Activated CD8-positive, alpha-beta memory T cell treated with anti-CD3 and anti-CD28 coated beads, Interleukin-2, amount 50 U/mL, for 4 hours (primary cell): Measurements from ENCODE around the gene PUM1.

Source experiments
- DNase-seq: peaks from one replicate; pipeline ENCODE4 v3.0.0-alpha.2; 2020

The PUM1 gene

DNA sequence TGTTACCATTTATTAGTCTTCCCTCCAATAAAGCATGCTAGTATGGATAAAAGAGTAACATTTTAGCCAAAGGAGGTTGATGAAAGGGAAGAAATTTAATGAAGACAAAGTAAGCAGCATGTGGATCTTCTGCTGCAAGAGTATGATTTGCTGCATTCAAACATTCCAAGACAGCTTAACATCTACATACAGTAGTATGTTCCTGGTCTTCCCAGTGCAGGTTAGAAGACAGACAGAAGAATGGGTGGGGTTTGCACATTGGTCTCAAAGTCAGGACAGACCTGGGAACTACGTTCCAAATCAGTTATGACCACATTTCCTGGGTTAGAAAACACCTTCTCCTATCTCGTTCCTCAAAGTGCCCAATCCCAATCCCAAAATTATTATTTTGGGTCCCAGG, 43.3 kb downstream of the PUM1 start:
- DNase-seq = no peak

DNA sequence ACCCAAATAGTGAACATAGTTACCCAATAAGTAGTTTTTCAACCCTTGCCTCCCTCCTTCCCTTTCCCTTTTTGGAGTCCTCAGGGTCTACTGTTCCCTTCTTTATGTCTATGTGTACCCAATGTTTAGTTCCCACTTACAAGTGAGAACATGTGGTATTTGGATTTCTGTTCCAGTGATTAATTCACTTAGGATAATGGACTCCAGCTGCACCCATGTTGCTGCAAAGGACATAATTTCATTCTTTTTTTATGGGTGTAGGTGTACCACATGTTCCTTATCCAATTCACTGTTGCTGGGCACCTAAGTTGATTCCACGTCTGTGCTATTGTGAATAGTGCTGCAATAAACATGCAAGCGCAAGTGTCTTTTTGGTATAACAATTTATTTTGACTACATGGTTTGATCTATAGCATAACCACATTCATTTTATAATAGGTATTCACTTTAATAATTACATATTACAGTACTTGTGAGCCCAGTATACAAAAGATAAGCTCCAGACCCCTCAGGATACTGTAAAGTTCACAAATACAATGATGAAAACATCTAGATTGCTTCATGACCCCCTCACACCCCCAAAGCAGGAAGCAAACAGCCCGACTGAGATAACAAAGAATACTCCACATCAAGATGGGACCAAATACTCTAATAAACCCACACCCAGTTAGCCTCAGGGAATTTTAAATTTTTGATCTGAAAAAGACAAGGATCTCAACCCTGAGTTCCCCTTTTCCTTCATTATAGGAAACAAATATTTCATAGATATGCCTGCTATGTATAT, 45.3 kb downstream of the PUM1 start:
- no peak for DNase-seq

- no peak for DNase-seq
These were observed 46.1 kb downstream of the PUM1 start for GRCh38 chr1:31019401-31019800.

- no peak for DNase-seq
These were observed 48.6 kb downstream of the PUM1 start for GRCh38 chr1:31016868-31017267.

GRCh38 chr1:31013187-31013864, 52.2 kb downstream of the PUM1 start:
- DNase-seq = no peak

- no peak for DNase-seq
These were observed 53.1 kb downstream of the PUM1 start for GRCh38 chr1:31012210-31012924.

- DNase-seq = no peak
These were observed 53.8 kb downstream of the PUM1 start for GRCh38 chr1:31011719-31012118.

DNA sequence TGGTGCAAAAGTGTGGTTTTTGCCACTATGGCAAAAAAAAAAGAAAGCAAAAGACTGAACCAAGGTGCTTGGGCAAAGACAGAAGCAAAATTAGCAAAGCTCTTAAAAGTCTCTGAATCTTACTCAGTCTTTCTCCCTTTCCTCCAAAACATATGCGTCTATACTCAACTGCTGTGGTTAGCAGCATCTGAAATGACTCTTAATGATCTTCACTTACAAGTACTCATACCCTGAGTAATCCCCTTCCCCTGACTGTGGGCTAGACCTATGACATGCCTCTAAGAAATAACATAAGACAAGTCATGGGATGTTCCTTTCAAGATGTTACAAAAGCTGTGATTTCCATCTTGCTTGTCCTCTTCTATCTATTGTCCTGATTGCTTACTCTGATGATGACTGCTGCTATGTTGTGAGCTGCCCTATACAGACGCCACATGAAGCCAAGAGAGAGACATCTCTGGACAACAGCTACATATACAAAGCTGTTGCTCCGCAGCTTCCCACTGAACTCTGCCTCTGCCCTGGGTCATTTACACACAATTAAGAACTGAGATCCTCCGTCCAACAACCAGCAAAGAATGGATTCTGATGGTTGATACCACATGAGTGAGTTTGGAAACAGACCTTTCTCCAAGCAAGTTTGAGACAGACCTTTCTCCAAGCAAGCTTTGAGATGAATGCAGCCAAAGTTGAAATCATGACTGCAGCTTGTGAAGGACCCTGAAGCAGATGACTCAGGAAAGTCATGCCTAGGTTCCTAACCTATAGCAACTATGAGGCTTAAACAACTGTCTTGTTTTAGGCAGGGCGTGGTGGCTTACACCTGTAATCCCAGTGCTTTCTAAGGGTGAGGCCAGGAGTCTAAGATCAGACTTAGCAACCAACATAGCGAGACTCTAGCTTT, 55.2 kb downstream of the PUM1 start:
- DNase-seq = no peak

- DNase-seq = no peak
These were observed 58.0 kb downstream of the PUM1 start for GRCh38 chr1:31007462-31007991.

DNA sequence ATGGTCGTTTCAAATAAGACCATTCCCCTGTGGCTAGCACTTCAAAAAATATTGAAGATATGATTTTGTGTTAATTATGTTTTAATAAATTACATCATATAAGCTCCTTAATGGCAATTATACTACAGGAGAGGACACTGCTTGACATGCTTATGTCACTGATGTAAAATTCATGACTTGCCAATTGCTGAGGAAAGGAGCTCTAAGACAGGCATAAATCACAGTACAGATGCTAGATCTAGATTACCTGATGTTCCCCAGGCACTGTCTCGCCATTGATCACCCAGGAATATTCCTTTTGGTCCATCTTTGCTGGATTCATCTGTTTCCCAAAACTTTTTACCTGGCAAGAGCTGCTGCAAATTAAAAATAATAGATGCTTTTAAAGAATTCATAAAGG, 58.8 kb downstream of the PUM1 start:
- no peak for DNase-seq

DNA sequence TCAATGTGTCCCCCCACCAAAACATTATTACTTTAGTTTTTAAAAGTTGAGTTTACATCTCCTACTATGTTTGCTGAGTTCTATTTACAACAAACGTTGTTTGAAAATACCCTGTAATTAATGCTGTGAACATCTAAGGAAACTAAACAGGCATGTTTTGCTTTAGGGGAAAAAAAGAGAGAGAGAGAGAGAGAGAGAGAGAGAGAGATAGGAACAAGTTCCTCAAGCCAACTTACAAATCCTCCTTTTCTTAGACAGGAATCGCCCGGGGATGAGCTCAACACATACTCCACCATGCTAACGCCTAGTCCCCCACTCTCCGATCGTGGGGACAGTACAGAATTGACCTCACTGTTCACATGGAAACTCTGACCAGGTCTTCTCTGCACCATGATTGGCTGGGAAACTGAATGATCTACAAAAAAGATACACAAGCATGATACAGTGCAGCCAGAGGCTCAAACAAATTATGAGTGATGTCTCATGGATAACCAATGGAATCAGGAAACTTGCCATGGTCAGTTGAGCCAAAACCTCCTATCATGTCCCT, 59.8 kb downstream of the PUM1 start:
- DNase-seq = no peak

- no peak for DNase-seq
These were observed 60.3 kb downstream of the PUM1 start for GRCh38 chr1:31005198-31005597.

- DNase-seq = no peak
These were observed 61.3 kb downstream of the PUM1 start for GRCh38 chr1:31004231-31004621.

DNA sequence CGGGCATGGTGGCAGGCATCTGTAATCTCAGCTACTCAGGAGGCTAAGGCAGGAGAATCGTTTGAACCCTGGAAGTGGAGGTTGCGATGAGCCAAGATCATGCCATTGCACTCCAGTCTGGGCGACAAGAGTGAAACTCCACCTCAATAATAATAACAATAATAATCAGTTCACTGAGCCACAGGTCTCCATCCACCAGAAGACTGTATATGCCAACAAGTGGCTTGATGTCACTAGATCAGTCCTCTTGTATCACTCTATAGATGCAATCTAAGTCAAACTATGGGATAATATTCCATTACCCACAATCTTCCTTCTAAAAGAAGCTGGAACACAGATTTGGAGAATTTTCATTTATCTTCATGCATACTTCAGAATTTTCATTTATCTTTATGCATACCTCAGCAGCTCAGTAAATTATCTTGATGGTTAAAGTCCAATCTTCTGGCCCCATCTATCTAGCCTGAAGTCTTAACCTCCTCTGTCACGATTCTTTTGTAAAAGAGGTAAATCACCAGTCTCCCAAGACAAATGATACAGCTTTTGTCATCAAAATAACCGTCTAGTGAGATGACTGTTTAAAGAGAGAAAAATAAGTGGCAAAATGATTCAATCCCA, 61.8 kb downstream of the PUM1 start:
- DNase-seq = no peak

DNA sequence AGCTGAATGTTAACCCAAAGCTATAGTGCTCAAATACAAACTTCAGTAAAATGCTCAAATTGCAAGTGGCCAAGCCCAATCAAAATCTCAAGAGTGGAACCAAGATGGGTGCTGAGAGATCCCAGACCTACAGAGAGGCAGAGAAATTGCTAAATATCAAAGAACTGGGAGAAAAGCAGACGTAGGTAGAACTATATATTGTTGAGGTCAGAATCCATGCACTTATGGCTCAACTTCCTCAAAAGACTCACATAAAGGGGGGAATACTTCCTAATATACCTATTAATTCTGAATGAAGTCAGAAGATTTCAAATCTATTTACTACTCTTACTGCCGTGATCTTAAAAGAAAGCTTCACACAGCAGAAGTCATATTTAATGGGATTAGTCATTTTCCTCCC, 65.2 kb downstream of the PUM1 start:
- DNase-seq = no peak

- no peak for DNase-seq
These were observed 66.6 kb downstream of the PUM1 start for GRCh38 chr1:30998887-30999286.

- DNase-seq = no peak
These were observed 67.3 kb downstream of the PUM1 start for GRCh38 chr1:30998171-30998570.

DNA sequence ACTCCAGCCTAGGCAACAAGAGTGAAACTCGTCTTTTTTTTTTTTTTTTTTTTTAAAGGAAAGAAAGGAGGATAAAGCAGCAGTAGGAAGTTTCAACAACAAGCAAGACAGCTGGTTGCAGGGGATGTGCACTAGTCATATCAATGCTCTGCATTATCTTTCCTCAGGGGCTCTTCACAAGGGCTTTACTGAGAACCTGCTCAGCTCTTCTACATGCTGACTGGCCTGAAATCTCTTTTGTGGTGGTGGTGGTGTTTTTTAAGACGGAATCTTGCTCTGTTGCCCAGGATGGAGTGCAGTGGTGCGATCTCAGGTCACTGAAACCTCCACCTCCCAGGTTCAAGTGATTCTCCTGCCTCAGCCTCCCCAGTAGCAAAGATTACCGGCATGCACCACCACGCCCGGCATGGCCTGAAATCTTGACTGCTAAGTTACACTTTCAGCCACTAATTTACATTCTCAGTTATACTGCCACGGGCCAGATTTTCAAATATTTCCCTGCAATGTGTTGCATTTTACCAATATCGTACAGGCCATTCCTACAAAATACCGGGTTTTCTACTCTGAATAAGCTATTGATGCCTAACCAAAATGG, 68.0 kb downstream of the PUM1 start:
- no peak for DNase-seq

DNA sequence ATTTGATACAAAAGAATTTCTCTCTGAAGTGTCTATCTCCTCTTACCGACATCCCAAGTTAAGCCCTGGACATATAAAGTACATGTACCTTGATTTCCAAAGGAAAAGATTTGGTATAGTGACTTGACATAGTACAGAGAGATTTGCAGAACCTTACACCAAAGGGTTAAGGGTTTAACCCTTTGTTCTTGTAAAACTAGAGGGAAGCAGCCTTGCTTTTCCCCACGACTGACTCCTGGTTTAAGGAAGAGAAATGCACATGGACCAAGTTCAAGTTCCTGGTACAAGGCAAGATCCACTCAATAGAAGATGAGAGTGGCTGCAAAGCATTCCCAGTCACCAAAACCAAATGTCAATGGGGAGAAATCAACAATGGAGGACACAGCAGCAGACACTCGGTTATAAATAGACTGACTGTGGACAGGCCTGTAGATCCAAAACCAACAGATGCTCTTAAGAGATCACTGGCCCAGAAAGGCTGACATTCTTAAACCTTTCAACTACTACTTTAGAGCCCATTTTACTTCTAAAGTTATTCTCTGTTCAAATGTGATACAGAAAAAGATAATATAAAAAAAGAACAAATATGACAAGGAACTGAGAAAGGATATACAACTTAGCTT, 69.4 kb downstream of the PUM1 start:
- no peak for DNase-seq

GRCh38 chr1:30991862-30992606, 73.5 kb downstream of the PUM1 start:
- no peak for DNase-seq
